IPS DF 4.7 (cell line): ENCODE data around the gene UBE2E1.
A peak's percentile ranks its signal among the peaks of the same experiment; 100 is the strongest.

Experiments used
- DNase-seq: peaks from one replicate; pipeline ENCODE4 v3.0.0-alpha.2; 2013; ENCODE audit warnings: low spot score; ENCODE audit errors: extremely low read depth

Gene UBE2E1

DNA sequence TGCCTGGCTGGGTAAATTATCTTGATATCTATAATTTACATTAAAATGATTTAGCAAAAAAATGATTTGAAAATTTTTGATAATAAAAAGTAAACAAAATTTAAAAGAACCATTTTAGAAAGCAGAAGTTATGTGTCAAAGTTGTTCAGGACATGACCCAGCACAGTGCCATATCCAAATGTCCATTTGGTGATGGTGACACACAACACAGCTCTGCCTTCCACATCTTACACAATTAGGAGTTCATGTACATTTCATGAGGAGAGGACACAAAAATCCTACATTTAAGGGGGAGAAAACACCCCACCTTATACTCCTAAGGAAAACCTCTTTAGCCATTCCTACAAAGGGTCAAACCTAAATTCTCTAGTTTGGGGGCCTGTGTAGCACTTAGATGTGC lies 10.7 kb upstream of the UBE2E1 start:
- DNase-seq = no peak

DNA sequence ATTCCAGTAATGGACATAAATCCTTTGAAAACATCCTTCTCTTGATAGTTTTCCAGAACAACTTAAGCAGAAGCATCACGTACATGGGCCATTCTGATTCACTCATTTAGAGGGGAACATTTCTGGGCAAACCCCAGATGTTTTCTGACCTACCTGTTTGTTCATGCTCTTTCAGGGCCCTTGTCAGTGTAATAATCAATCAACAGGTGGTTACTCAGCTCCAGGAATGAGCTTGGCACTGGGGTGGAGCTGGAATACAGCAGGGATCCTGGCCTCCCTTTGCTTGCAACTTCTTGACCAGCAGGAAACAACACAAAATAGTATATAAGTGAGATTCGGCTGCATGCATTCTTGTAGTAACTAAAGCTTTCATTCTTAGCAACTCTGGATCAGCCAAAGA lies 9.2 kb upstream of the UBE2E1 start:
- DNase-seq = no peak

DNA sequence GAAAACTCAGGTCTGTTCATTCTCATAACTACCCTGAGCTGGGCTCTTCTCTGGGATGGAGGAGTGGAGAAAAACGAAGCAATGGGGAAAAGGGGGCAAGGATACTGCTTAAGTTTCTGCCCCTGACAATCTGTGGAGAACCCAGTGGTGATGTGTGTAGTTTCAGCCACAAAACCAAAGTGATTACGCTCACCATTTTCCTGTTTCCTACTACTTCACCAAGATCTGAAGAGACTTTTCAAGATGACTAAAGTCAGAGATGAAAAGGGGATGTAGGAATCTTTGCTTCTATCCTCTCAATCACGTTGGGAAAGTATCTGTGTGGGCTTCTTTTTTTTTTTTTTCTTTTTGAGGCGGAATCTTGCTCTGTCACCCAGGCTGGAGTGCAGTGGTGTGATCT lies 8.3 kb upstream of the UBE2E1 start:
- DNase-seq = no peak

DNA sequence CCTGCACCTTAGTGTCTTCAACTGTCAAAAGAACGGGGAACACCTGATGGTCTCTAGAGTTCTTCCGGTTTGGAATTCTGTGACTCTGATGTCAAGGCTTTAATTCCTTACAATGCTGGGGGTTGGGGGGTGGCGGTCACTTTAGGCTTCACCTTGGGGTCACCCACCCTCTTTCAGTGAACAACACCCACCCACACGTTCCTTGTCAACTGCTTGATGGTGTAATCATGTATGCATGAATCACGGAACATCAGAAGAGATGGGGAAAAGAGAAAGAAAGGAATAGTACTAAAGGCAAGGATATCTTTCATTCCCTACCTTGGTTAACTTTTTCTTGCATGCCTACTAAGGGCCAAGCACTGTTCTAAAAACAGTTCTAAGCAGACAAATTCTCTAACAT lies 7.3 kb upstream of the UBE2E1 start:
- DNase-seq = no peak

DNA sequence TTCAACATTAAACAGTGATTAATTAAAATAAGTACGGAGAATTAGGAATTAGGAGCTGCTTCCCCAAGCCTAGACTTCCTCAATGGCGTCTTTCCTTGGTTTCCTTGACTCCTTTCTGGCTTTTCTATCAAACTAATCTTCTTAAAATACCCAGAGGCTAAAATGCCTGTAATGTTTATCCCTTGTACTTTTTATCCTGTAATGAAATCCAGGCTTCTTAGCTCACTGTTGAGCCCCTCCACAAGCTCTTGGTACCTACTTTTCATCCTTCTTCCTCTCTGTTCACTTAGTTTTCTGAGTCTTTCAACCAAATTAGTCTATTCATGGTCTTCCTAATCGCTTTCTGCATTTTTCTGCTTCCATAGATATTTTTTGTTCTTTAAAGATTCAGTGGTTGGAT lies 6.9 kb upstream of the UBE2E1 start:
- DNase-seq = no peak

DNA sequence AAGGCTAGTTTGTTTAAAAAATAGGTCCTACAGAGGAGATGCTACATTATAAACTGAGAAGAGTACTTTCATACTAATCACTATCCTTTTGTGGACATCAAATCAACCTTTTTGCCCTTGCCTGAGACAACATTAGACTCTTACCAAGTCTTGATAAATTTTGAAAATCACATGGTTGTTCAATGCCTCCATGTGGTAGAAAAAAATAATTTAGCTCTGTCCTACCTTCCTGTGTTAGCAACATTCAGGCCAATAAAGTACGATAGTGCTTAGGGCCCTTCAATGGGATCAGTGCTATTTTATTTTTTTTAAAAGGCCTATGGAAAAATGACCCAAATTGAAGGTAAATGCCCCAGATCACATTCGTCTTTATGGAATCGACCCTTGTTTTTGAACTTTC lies 5.0 kb upstream of the UBE2E1 start:
- DNase-seq = no peak

DNA sequence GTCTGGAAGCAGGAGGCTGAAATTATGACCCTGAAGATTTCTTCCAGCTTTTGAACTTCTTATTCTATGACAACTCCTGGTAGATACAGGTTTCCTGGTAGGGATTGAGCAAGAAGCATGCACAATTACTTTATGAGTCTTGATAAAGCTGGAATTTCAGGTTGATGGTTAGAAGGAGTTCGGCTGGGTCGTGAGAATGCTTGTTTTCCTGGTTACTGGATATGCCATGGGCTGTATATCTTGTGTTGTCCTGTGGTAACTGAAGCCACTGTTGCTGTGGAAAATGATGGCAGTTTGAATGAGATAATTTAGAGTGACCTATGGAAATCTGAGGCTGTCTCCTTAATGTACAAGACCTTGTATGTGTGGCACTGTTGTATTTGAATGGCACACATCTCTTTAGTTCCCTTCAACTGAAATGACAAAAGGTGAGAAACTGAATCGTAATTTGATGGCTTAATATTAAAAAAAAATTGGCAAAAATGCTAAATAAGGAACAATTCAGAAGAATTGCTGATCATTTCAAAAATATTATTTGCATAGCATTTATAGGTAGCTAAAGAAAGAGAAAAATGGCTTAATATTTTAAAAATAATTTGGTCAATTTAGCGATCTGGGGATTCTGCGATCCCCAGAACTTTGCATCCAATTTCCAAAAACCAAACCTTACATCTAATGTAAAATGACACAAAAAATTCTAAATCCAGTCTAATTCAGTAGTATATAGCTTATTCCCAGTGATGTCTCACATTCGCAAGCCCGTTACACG lies 1.1 kb upstream of the UBE2E1 start:
- no peak for DNase-seq

DNA sequence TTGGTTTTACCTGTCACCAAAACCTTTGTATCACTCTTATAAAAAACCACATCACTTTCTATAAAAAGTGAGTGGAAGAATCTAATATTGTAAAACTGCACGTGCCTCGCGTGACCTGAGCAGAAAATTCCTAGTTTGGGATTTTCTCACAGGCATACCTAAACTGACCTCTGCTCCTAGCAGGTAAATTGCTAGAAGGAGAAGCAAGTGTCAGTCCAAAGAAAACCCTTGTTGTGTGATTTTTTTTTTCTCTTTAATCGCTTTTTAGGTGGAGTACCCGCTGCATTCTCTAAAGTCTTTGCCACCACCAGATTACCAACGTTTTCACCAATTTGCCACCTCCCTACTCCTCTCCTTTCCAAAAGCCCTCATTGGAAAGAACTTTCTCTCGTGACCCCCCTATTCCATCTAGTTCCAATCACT lies 534 bp upstream of the UBE2E1 start:
- no peak for DNase-seq

DNA sequence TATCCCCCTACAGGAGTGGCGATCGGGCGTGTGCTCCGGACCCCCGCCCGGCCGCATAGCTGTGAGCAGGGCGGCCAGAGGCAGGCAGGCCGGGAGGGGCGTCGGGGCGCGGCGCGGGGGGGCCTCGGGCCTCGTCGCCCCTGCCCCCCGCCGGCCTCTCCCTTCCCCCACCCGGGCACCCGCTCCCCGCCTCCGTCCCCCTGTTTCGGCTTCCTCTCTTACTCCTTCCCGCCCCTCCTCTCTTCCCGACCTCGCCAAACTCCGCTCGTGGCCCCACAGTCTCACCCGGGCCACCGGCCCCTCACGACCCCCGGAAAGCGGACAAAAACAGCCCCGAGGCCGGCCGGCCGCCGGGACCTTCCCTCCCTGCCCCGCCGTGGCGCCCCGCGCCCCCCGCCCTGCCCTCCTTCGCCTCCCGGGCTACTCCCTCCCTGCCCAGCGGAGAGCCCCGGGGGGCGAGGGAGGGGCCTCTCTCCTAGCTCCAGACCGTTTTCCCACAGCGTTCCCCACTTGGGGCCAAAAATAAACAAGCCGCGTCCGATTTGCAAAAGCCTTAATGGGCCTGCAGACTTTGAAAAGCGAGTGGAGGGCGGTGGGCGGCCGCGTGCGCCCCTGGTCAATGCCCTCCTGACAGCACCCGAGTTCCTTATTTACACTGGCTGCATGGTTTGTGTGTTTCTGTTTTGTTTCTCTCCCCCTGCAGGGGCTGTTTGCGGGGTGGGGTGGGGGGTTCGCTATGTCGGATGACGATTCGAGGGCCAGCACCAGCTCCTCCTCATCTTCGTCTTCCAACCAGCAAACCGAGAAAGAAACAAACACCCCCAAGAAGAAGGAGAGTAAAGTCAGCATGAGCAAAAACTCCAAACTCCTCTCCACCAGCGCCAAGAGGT lies 1.0 kb downstream of the UBE2E1 start:
- no peak for DNase-seq

DNA sequence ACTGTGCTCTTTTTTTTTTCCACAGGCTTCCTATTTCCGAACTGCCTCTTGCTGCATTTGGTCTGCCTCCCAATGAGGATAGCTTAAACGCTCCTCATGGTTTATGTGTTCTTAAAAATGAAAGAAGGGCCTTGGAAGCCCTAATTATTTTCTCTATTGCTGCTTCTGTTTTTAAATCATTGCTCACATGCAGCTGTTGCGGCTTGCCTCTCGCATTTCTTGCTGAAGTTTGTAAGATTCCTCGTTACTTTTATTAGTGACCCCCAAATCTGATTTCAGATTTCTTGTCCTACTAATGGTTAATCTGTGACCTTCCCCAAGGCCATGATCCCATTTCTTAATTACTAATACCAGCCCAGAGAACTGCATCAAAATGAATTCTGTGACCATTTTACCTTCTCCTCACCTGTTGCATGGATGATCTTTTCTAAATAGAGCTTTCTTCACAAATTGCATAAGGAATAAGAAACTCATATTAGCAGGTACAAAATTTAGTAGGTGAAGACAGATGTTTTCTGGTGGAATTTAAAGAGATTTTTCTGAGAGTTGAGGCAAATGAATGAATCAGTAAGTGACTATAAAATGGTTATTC lies 1.8 kb downstream of the UBE2E1 start:
- no peak for DNase-seq

DNA sequence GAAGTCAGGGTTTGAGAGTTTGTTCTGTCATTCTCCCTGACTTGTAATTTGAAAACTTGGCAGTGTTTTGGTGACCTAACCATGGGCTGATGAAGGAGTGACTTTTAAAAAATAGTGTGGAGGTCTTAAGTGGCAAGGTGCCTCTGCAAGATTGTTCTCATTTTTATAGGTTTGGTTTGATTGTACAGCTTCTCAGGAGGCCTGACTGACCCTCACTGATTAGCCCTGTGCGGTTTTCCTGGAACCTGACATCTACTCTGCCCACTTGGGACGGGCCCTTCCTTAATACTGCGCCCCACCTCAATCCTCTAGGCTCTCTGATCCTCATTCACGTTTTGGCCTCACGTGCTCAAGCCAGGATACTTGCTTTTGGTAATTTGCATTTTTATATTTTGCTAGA lies 2.8 kb downstream of the UBE2E1 start:
- no peak for DNase-seq

DNA sequence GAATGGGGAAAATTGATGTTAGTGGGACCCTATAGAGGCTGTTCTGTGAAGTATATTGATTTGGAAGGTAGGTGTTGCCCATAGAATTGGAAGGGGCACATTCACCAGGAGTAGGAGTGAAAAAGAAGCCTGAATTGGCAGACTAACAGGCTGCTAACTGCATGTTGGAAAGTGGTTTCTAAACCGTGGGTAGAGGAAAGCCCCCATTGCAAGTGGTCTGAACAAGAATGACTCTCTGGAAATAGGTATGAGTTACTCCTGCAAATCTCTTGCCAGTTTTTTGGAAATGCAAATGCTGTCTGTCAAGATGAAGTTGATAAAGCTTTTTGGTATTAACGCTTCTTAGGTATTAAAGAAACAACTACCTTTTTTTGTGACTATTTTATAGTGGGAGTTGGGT lies 3.5 kb downstream of the UBE2E1 start:
- no peak for DNase-seq

DNA sequence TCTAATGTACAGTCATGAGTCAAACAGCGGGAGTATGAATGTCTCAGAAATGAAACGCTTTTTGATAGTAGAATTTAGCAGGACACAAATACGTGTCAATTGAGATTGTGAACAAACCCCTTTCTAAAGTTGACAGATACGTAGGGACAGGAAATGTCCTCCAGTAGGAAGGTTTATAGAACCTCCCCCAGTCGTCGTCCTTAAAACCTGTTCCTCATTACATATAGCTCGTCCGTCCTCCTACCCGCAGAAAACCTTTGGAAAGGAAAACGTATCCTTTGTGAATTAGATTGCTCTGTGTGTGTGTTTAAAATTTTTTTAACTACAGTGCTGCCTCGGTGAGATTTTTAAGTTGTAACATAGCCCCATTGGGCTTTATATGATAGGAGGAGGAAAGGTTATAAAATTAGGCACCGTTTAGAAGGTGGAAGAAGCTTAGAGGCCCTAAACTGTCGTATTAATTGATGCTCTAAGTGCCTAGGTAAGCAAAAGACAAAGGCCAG lies 4.1 kb downstream of the UBE2E1 start:
- DNase-seq = no peak

DNA sequence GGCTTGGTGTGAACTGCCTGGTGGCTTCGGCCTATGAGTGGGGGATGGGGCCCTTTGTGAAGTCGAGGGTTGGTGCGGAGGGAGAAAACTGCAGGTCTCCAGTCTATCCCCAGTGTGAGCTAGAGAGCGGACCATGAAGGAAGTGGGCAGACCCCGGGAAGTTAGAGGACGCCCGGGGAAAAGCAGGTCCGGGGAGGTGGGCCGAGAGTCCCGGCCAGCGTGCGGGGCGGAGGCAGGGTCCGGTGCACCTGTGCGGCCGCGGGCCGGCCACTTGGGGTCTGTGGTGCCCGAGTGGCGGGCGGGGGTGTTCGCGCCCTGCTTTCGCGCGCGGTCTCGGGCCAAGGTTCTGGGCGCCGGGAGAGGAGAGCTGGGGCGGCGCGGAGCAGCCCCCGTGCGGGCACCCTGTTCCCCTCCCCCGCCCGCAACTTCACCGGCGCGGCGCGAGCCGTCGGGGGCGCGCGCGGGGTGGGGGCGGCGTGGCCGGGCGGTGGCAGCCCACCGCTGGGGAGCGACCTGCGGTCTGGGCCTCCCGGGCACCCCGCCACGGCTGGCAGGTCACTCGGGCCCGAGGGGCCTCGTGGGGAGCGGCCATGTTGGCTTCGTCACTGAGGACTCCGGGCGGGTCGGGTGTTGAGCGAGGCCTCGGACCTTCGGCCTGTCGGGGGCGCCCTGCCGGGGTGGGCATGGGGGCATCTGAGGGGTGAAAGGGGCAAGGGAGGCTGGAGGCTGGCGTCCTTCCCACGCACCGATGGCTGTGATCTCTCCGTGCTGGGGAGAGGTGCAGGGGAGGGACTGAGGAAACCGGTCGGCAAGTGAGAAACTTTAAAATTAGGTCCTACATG lies 4.8 kb downstream of the UBE2E1 start:
- DNase-seq = peak; percentile 56

DNA sequence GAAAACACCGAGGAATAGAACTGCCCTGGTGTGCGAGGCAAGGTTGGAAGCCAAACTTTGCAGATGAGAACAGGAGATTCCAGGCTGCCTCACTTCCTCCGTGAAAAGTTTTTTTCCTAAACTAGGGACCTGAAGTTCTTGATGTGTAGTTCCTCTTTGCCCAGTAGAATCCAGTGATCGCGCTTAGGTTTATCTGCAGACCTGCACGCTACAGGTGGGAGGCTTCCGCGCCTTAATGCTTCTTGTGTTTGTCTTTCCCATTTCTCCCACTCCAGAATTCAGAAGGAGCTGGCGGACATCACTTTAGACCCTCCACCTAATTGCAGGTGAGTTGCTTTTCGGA lies 5.4 kb downstream of the UBE2E1 start:
- DNase-seq = no peak

DNA sequence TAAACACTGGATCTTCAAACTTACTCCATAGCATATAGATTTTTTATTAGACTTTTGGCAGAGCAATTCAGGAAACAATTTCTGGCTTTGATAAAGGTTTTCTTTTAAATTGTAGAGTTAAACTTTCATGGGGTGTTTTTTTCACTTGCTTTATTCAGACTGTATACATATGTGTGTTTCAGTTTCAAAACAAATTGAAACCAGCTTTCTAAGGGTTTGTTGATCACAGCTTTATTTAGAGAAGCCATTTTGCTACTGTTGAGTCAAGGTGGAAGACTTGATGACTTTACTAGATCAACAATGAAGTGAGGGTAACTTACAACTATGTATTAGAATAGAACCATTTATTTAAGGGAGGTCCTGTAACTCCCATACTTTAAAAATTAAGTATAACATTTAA lies 6.2 kb downstream of the UBE2E1 start:
- no peak for DNase-seq

DNA sequence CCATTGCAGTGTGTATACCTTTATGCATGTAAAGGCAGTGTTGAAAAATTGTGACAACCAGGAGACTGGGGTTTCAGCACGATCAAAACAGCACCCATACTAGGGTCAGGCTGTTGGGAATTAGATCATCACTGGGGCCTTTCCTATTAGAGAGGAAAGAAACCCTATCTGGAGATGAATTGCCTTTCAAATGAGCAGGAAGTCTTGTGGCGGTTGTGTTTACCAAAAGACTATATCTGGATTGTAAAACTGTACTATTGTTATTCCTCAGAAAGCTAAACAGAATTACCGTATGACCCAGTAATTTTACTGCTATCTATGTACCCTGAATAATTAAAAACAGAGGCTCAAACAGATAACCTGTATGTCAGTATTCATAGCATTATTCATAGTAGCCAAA lies 10.1 kb downstream of the UBE2E1 start:
- no peak for DNase-seq

DNA sequence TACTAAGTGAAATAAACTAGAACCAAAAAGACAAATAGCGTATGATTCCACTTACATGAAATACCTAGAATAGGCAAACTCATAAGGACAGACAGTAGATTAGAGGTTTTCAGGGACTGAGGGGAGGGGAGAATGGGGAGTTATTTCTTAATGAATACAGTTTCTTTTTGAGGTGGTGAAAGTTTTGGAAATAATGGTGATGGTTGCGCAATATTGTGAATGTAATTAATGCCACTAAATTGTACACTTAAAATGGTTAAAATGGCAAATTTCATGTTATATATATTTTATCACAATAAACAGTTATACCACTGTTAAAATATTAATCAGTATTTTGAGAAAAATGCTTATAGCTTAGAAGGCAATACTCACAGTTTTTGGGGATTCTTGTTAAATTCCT lies 11.0 kb downstream of the UBE2E1 start:
- DNase-seq = no peak

DNA sequence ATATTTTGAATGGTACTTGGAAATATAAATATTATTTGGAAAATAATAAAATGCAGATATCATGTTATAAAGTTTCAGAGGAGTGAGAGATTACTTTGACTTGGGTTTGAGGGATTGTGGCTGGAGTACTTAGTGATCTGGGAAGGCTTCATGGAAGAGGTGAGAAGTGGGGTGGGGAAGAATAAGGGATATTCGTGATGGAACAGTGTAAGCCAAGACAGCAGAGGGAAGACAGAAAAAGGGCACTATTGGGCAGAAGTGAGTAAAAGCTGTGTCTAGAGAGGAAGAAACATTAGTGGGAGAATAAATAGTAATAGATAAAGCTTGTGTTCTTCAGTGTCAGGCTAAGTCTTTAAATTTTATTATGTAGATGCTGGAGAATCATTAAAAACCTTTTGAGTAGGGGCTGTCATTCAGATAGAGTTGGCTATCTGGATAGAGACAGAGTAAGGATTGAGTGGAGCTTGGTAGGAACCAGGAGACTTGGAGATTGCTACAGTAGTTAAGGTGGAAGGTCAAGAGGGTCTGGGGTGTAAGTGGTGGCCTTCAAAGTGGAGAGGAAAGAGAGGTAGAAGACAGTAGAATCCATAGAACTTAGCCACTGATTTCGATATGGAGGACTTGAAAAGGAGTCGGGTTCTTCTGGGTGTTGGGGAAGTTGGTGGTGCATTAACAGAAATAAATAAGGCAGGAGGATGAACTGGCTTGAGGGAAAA lies 11.9 kb downstream of the UBE2E1 start:
- no peak for DNase-seq

DNA sequence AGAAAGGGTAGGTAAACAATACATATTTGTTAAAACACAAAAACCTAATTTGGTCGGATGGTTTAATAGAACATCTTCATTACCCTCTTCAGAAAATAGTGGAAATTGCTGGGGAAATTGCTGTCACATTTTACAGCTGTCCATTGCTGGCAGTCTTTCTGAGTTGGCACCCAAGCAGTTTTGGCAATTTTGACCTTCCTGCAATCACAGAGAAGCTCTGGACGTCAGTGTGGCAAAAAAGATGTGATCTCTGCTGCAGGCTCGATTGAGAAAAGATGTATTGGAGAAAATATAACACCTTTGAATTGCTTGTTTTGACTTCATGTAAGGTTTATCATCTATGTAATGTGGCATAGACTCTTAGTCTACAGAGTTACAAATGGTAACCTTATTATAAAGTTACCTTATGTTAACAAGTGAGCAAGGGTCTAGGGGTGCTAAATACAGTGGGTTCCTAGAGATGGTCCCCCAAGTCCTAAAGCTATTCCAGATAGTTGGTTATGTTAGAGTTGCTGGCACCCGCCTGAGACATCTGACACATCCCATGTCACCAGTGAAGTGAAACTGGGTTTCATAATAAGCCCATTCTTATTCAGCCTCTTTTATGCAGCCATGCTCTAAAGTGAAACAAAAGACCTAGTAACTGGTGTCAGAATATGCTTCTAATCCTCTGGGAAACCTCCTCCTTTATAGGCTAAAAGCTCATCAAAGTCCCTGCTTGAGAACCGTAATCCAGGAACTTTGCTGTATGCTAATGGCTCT lies 14.0 kb downstream of the UBE2E1 start:
- no peak for DNase-seq
